GM23338 (cell line): Measurements from ENCODE around the gene POMC. TPM values are rescaled to one million over a fixed set of nuclear protein-coding genes. Genes with fewer than 3 reads are reported as not detected.

ENCODE experiments used
- ATAC-seq: fragments of 200-7000 bp; cut with Tn5 transposase; 3 replicates; pipeline ENCODE4 v1.9.1; 2020
- DNase-seq: peaks from one replicate; pipeline ENCODE4 v3.0.0-alpha.2; 2015; ENCODE audit warnings: low spot score
- H2AFZ ChIP-seq: fragments of 200-600 bp; sonication (generic); 2 replicates; pipeline ENCODE4 v1.8.0; 2016; ENCODE audit warnings: antibody characterized with exemption, mild to moderate bottlenecking, moderate library complexity
- H3F3A ChIP-seq: fragments of 200-600 bp; sonication (generic); replicated peaks from 2 replicates; pipeline ENCODE4 v1.8.0; 2017; ENCODE audit warnings: antibody characterized with exemption, mixed run types, low read depth
- H3K27ac ChIP-seq: fragments of 200-600 bp; sonication (generic); 2 replicates; pipeline ENCODE4 v1.6.1; 2016; ENCODE audit warnings: low read depth
- H3K27me3 ChIP-seq: fragments of 200-600 bp; sonication (generic); 2 replicates; pipeline ENCODE4 v1.8.0; 2016; ENCODE audit warnings: mild to moderate bottlenecking, mixed run types, moderate library complexity; ENCODE audit not compliant: insufficient read depth
- H3K36me3 ChIP-seq: fragments of 200-600 bp; sonication (generic); 2 replicates; pipeline ENCODE4 v1.8.0; 2016; ENCODE audit warnings: mild to moderate bottlenecking; ENCODE audit not compliant: insufficient read depth
- H3K4me1 ChIP-seq: fragments of 200-600 bp; sonication (generic); 2 replicates; pipeline ENCODE4 v1.8.0; 2016; ENCODE audit warnings: mild to moderate bottlenecking, moderate library complexity; ENCODE audit not compliant: insufficient read depth
- H3K4me2 ChIP-seq: fragments of 200-600 bp; sonication (generic); 2 replicates; pipeline ENCODE4 v1.7.1; 2017; ENCODE audit warnings: mixed run types
- H3K4me3 ChIP-seq: fragments of 200-600 bp; sonication (generic); 2 replicates; pipeline ENCODE4 v1.6.1; 2016; ENCODE audit warnings: mixed run types
- H3K79me2 ChIP-seq: fragments of 200-600 bp; sonication (generic); replicated peaks from 2 replicates; pipeline ENCODE4 v1.8.0; 2017; ENCODE audit warnings: mild to moderate bottlenecking; ENCODE audit not compliant: insufficient read depth
- H3K9me2 ChIP-seq: fragments of 200-600 bp; sonication (generic); 2 replicates; pipeline ENCODE4 v1.8.0; 2017; ENCODE audit not compliant: insufficient read depth
- H4K20me1 ChIP-seq: fragments of 200-600 bp; sonication (generic); replicated peaks from 2 replicates; pipeline ENCODE4 v1.8.0; 2017; ENCODE audit warnings: mild to moderate bottlenecking; ENCODE audit not compliant: insufficient read depth
- H3K27ac Mint-ChIP-seq: 2 replicates; pipeline ENCODE4 v1.8.0; 2020; ENCODE audit warnings: inconsistent platforms, mild to moderate bottlenecking, moderate library complexity, mixed read lengths
- H3K27me3 Mint-ChIP-seq: 3 replicates; pipeline ENCODE4 v1.8.0; 2022; ENCODE audit warnings: low read depth, mild to moderate bottlenecking, moderate library complexity, mixed read lengths, inconsistent platforms; ENCODE audit not compliant: insufficient read depth, poor library complexity
- H3K36me3 Mint-ChIP-seq: 3 replicates; pipeline ENCODE4 v1.8.0; 2021; ENCODE audit warnings: low read depth, mild to moderate bottlenecking, inconsistent platforms, moderate library complexity, mixed read lengths
- H3K4me1 Mint-ChIP-seq: 3 replicates; pipeline ENCODE4 v1.8.0; 2020; ENCODE audit warnings: mild to moderate bottlenecking, inconsistent platforms, mixed read lengths
- H3K4me3 Mint-ChIP-seq: 3 replicates; pipeline ENCODE4 v1.8.0; 2021; ENCODE audit warnings: moderate library complexity, mild to moderate bottlenecking, inconsistent platforms, mixed read lengths
- H3K9me3 Mint-ChIP-seq: 3 replicates; pipeline ENCODE4 v1.8.0; 2020; ENCODE audit warnings: moderate library complexity, mild to moderate bottlenecking, inconsistent platforms, mixed read lengths
- CREB1 ChIP-seq: fragments of 250-450 bp; sonication (Bioruptor Pico); IDR thresholded peaks from 2 replicates; pipeline ENCODE4 v1.5.0; 2020; ENCODE audit warnings: low read depth, mild to moderate bottlenecking, moderate library complexity
- EZH2phosphoT487 ChIP-seq: fragments of 200-600 bp; sonication (generic); IDR thresholded peaks from one replicate; pipeline ENCODE4 v1.8.1; 2018; ENCODE audit warnings: antibody characterized with exemption; ENCODE audit not compliant: unreplicated experiment
- JUNB ChIP-seq: IDR thresholded peaks from one replicate; pipeline ENCODE4 v1.6.1; 2016; ENCODE audit warnings: antibody characterized with exemption; ENCODE audit not compliant: unreplicated experiment
- NANOG ChIP-seq: IDR thresholded peaks from 2 replicates; pipeline ENCODE4 v1.6.1; 2016; ENCODE audit warnings: antibody characterized with exemption, borderline replicate concordance
- POLR2AphosphoS5 ChIP-seq: IDR thresholded peaks from 2 replicates; pipeline ENCODE4 v1.6.1; 2016; ENCODE audit warnings: antibody characterized with exemption, low read depth
- ZNF114 ChIP-seq: fragments of 250-450 bp; sonication (Bioruptor Pico); IDR thresholded peaks from 2 replicates; pipeline ENCODE4 v1.5.0; 2020; ENCODE audit warnings: mild to moderate bottlenecking, moderate library complexity
- ZNF331 ChIP-seq: fragments of 250-450 bp; sonication (Bioruptor Pico); IDR thresholded peaks from 2 replicates; pipeline ENCODE4 v1.5.0; 2020; ENCODE audit warnings: low read depth, mild to moderate bottlenecking, moderate library complexity
- polyA plus RNA-seq: library from polyadenylated mRNA; unstranded; fragments of >200 nt; fragmentation: Nextera tagmentation; extraction: Ambion mirVana; gene quantifications from 2 replicates; pipeline ENCODE4 v1.2.1, GENCODE V29; 2016
- total RNA-seq: library from RNA; depleted of rRNA; stranded (reverse); fragments of >200 nt; shearing (Covaris generic); gene quantifications from 2 replicates; pipeline ENCODE4 v1.2.3, GENCODE V29; 2014
- TF ChIP-seq, protein P1 (sequence below), 2 experiments: fragments of 200-600 bp in 1 of 2; sonication (generic) in 1 of 2; conservative IDR thresholded peaks; 2 replicates each; pipeline versions ENCODE4 v1.5.1 to v1.6.1; 2016 to 2017; ENCODE audit warnings: antibody characterized with exemption in 2 of 2, low read depth in 2 of 2, mild to moderate bottlenecking in 2 of 2, moderate library complexity in 1 of 2
- TF ChIP-seq, protein P2 (sequence below): IDR thresholded peaks from one replicate; pipeline ENCODE4 v1.6.1; 2018; ENCODE audit warnings: antibody characterized with exemption; ENCODE audit not compliant: unreplicated experiment
- TF ChIP-seq, protein P3 (sequence below): IDR thresholded peaks from 2 replicates; pipeline ENCODE4 v1.6.1; 2016; ENCODE audit warnings: antibody characterized with exemption

Gene POMC
- total and polyA plus RNA-seq, 2 experiments from 2014 or later, result 8.5 to 12.3 TPM

GRCh38 chr2:25201265-25201664, 32.9 kb upstream of the POMC start:
- H3K4me2 ChIP-seq, result no peak overlapping the region
- Mint-ChIP-seq H3K9me3 (no peaks in the 10 kb centered on the region), H3K27me3 (peaks cover 16% of the 10 kb centered on the region), H3K36me3 (no peaks in the 10 kb centered on the region), H3K4me1 (peaks cover 5% of the 10 kb centered on the region; the same call in 2 of the 3 replicates), H3K27ac (no peak overlapping the region), H3K4me3 (no peak overlapping the region)
- H3K4me1 ChIP-seq, result no peaks in the 10 kb centered on the region
- H3F3A ChIP-seq, result peaks cover 4% of the 10 kb centered on the region
- ATAC-seq, result peak; percentile 35
- H4K20me1 ChIP-seq, result no peaks in the 10 kb centered on the region
- TF ChIP-seq POLR2AphosphoS5, result no peak
- TF ChIP-seq, protein P1, sequence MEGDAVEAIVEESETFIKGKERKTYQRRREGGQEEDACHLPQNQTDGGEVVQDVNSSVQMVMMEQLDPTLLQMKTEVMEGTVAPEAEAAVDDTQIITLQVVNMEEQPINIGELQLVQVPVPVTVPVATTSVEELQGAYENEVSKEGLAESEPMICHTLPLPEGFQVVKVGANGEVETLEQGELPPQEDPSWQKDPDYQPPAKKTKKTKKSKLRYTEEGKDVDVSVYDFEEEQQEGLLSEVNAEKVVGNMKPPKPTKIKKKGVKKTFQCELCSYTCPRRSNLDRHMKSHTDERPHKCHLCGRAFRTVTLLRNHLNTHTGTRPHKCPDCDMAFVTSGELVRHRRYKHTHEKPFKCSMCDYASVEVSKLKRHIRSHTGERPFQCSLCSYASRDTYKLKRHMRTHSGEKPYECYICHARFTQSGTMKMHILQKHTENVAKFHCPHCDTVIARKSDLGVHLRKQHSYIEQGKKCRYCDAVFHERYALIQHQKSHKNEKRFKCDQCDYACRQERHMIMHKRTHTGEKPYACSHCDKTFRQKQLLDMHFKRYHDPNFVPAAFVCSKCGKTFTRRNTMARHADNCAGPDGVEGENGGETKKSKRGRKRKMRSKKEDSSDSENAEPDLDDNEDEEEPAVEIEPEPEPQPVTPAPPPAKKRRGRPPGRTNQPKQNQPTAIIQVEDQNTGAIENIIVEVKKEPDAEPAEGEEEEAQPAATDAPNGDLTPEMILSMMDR (conservative IDR thresholded peaks at IDR 0.05; ENCODE audit: low read depth in 2 of 2), result peak; percentile 25 to 37; a peak in 2 of 4 replicates
- H2AFZ ChIP-seq, result no peak overlapping the region
- DNase-seq, result peak; percentile 62
- no peaks in the 10 kb centered on the region for H3K36me3 ChIP-seq
- no peak overlapping the region for H3K4me3 ChIP-seq
- no peak overlapping the region for H3K27ac ChIP-seq
- no peaks in the 10 kb centered on the region for H3K79me2 ChIP-seq
- no peaks in the 10 kb centered on the region for H3K27me3 ChIP-seq
- H3K9me2 ChIP-seq, result no peaks in the 10 kb centered on the region

- Histone ChIP-seq H3K9me2 (no peaks in the 10 kb centered on the region), H3K79me2 (no peaks in the 10 kb centered on the region), H3K27me3 (no peaks in the 10 kb centered on the region), H3F3A (peaks cover 4% of the 10 kb centered on the region; the same call in 1 of the 2 replicates), H3K27ac (no peak overlapping the region), H2AFZ (no peak overlapping the region), H3K4me3 (no peak overlapping the region), H3K36me3 (no peaks in the 10 kb centered on the region), H3K4me1 (no peaks in the 10 kb centered on the region), H4K20me1 (no peaks in the 10 kb centered on the region), H3K4me2 (no peak overlapping the region)
- no peak for DNase-seq
- Mint-ChIP-seq H3K36me3 (no peaks in the 10 kb centered on the region), H3K27ac (no peak overlapping the region), H3K4me3 (no peak overlapping the region), H3K27me3 (peaks cover 18% of the 10 kb centered on the region), H3K4me1 (peaks cover 5% of the 10 kb centered on the region; the same call in 2 of the 3 replicates), H3K9me3 (no peaks in the 10 kb centered on the region)
- ATAC-seq, result no peak
- no peak for TF ChIP-seq CREB1 (CRISPR knock-in tag)
- TF ChIP-seq, protein P2, sequence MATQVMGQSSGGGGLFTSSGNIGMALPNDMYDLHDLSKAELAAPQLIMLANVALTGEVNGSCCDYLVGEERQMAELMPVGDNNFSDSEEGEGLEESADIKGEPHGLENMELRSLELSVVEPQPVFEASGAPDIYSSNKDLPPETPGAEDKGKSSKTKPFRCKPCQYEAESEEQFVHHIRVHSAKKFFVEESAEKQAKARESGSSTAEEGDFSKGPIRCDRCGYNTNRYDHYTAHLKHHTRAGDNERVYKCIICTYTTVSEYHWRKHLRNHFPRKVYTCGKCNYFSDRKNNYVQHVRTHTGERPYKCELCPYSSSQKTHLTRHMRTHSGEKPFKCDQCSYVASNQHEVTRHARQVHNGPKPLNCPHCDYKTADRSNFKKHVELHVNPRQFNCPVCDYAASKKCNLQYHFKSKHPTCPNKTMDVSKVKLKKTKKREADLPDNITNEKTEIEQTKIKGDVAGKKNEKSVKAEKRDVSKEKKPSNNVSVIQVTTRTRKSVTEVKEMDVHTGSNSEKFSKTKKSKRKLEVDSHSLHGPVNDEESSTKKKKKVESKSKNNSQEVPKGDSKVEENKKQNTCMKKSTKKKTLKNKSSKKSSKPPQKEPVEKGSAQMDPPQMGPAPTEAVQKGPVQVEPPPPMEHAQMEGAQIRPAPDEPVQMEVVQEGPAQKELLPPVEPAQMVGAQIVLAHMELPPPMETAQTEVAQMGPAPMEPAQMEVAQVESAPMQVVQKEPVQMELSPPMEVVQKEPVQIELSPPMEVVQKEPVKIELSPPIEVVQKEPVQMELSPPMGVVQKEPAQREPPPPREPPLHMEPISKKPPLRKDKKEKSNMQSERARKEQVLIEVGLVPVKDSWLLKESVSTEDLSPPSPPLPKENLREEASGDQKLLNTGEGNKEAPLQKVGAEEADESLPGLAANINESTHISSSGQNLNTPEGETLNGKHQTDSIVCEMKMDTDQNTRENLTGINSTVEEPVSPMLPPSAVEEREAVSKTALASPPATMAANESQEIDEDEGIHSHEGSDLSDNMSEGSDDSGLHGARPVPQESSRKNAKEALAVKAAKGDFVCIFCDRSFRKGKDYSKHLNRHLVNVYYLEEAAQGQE, result no peak
- TF ChIP-seq NANOG, result no peak
- no peak for TF ChIP-seq EZH2phosphoT487
- TF ChIP-seq JUNB, result no peak
- no peak for TF ChIP-seq ZNF331 (CRISPR knock-in tag)
- TF ChIP-seq, protein P3, sequence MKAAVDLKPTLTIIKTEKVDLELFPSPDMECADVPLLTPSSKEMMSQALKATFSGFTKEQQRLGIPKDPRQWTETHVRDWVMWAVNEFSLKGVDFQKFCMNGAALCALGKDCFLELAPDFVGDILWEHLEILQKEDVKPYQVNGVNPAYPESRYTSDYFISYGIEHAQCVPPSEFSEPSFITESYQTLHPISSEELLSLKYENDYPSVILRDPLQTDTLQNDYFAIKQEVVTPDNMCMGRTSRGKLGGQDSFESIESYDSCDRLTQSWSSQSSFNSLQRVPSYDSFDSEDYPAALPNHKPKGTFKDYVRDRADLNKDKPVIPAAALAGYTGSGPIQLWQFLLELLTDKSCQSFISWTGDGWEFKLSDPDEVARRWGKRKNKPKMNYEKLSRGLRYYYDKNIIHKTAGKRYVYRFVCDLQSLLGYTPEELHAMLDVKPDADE, result no peak
- TF ChIP-seq, protein P1 (conservative IDR thresholded peaks at IDR 0.05; ENCODE audit: low read depth in 2 of 2), result no peak
- TF ChIP-seq POLR2AphosphoS5, result no peak
- TF ChIP-seq ZNF114 (CRISPR knock-in tag), result no peak
Observed at GRCh38 chr2:25198576-25198975, 30.2 kb upstream of the POMC start.
